GM06990 (cell line): Measurements from ENCODE around the gene EDC3.
A peak's percentile ranks its signal among the peaks of the same experiment; 100 is the strongest.
"Not testable (repeated sequence)": the region's sequence is repeated elsewhere in the genome, so short reads cannot be mapped to it uniquely, and the experiment has no call there.

Experiments used
- DNase-seq: peaks from one replicate; pipeline ENCODE4 v3.0.0-alpha.2; 2011; ENCODE audit not compliant: insufficient read length; ENCODE audit errors: extremely low read depth
- H3K27me3 ChIP-seq: replicated peaks from 2 replicates; pipeline ENCODE4 v1.6.0; 2011; ENCODE audit warnings: low read length; ENCODE audit not compliant: control insufficient read depth, insufficient read depth
- H3K36me3 ChIP-seq: 2 replicates; pipeline ENCODE4 v1.5.1; 2011; ENCODE audit warnings: low read length; ENCODE audit not compliant: control insufficient read depth, insufficient read depth
- H3K4me3 ChIP-seq: replicated peaks from 2 replicates; pipeline ENCODE4 v1.5.1; 2011; ENCODE audit warnings: low read depth, mild to moderate bottlenecking, control low read depth, low read length
- CTCF ChIP-seq: IDR thresholded peaks from 2 replicates; pipeline ENCODE4 v1.5.1; 2011; ENCODE audit warnings: low read length, control low read depth, mild to moderate bottlenecking, inconsistent platforms; ENCODE audit not compliant: insufficient read depth, poor library complexity, severe bottlenecking

Gene EDC3

GRCh38 chr15:74730619-74731316, 34.9 kb upstream of the EDC3 start:
- H3K27me3 ChIP-seq, result no peaks in the 10 kb centered on the region; the same call in 1 of the 2 replicates
- DNase-seq, result no peak

GRCh38 chr15:74729372-74729771, 33.5 kb upstream of the EDC3 start:
- H3K4me3 ChIP-seq, H3K27me3 ChIP-seq, H3K36me3 ChIP-seq, DNase-seq: not testable (repeated sequence)

More at GRCh38 chr15:74730619-74731316, 34.9 kb upstream of the EDC3 start:
- H3K4me3 ChIP-seq, result no peak overlapping the region
- H3K36me3 ChIP-seq, result no peaks in the 10 kb centered on the region
- no peak for TF ChIP-seq CTCF

DNA sequence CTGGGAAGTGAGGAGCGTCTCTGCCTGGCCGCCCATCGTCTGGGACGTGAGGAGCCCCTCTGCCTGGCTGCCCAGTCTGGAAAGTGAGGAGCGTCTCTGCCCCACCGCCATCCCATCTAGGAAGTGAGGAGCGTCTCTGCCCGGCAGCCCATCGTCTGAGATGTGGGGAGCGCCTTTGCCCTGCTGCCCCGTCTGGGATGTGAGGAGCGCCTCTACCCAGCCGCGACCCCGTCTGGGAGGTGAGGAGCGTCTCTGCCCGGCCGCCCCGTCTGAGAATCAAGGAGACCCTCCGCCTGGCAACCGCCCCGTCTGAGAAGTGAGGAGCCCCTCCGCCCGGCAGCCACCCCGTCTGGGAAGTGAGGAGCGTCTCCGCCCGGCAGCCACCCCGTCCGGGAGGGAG, 32.9 kb upstream of the EDC3 start:
- not testable (repeated sequence) for H3K36me3 ChIP-seq, H3K27me3 ChIP-seq, DNase-seq, H3K4me3 ChIP-seq

DNA sequence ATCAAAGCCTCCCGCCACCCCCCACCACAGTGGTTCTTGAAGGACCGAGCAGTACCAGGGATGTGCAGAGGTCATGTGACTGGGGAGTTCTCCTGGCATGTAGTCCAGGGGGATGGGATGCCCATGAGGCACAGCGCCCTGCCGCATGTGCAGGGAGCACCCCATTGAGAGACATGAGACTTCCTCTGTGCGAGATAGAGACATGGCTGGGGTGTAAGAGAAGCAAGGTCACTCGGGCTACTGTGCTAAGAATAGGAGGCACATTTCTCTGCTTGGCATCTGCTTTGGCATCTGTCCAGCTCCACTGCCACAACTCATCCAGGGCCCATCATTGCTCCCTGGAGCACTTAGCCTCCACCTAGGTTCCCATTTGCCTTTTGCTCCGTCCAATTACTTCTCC, 31.9 kb upstream of the EDC3 start:
- no peak overlapping the region for H3K4me3 ChIP-seq
- no peak for TF ChIP-seq CTCF
- no peaks in the 10 kb centered on the region for H3K36me3 ChIP-seq
- no peak for DNase-seq
- H3K27me3 ChIP-seq, result no peaks in the 10 kb centered on the region

- no peaks in the 10 kb centered on the region for H3K36me3 ChIP-seq
- H3K4me3 ChIP-seq, result peak overlapping the region; percentile 67
- DNase-seq, result no peak
- TF ChIP-seq CTCF, result no peak
- H3K27me3 ChIP-seq, result no peaks in the 10 kb centered on the region
Measured at GRCh38 chr15:74726774-74727164, 30.9 kb upstream of the EDC3 start.

DNA sequence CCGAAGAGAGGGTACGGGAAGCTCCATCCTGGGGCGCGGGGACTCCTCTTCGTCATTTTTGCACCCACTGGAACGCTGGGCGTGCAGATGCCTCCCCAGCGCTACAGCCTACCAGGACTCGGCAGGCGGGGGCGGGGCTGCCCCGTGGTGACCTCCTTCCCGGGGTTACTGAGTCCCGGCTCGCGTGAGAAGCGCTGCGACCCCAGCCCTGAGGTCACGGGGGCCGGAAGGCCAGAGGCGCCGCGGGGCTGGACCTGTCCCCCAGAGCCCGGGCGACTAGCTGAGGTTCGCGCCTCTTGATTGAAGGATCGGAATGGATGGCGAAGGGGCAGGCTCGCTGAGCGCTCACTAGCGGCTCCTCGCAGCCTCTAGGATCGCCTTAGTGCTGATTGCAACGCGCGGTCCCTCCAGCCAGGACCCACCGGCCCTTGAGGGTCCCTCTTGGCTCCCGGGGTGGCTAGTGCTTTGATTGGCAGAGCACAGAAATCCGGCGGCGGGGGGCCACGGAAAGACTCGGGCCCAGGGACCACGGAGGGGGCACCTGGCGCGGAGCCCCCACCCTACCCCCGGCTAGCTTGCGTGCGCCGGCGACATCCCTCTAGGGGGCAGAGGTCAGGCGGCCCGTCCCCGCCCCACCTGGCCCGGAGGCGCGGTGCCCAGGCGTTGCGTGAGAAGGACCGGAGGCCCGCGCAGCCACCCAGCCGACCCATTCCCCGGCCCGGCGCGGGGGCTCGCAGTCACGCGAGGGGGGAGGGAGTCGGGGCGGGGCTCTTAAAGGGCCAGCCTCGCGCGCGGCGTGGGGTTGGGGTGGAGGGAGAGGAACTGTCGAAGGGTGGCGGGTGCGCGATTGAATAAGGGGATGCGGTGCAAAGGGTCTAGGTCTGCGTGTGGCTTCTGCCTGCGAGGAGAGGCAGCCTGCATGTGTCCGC, 30.3 kb upstream of the EDC3 start:
- peak; percentile 64 for DNase-seq
- Histone ChIP-seq H3K27me3 (no peaks in the 10 kb centered on the region), H3K36me3 (no peaks in the 10 kb centered on the region), H3K4me3 (peak overlapping the region; percentile 67)
- TF ChIP-seq CTCF, result no peak
